GM19099 (cell line): ENCODE data around the gene ZSCAN5C.
"Not testable (repeated sequence)": the region's sequence is repeated elsewhere in the genome, so short reads cannot be mapped to it uniquely, and the experiment has no call there.

Source experiments
- POLR2A ChIP-seq: IDR thresholded peaks from 3 replicates; pipeline ENCODE4 v1.6.1; 2011; ENCODE audit warnings: low read depth; ENCODE audit not compliant: insufficient read length; ENCODE audit errors: extremely low read depth

ZSCAN5C gene

DNA sequence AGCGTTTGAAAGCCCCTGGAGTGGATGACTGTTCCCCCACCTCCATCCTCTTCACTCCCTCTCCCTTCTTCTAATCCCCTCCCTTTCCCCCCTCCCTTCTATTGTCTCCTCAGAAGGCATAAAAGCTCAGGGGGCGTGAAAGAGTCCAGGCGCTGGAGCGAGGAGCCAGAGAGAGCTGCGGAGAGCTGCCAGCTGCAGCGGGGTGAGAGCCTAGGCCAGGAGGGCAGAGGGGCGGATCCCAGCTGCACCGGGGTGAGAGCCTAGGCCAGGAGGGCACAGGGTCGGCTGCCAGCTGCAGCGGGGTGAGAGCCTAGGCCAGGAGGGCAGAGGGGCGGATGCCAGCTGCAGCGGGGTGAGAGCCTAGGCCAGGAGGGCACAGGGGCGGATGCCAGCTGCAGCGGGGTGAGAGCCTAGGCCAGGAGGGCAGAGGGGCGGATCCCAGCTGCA lies 26.2 kb upstream of the ZSCAN5C start, which contains the start of gene GALP:
GALP (plus strand) TSS at position 148 of the 447 bp plus-strand sequence. CDS start 1,101 bp downstream, outside the sequence.
- not testable (repeated sequence) for TF ChIP-seq POLR2A

DNA sequence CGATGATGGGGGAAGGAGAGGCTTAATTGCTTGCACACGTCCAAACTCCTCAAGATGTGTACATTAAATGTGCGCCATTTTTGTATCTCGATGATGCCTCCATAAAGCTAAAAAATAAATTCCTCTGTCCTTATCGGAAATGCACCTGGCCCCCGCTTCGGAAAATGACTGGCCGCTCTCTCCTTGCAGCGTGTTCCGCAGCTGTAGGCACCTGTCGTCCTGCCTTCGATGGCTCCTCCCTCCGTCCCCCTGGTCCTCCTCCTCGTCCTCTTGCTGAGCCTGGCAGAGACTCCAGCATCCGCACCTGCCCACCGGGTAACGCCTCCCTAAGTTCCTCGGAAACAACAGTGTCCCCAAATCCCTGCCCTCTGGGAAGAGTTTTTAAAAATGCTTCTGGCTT lies 25.2 kb upstream of the ZSCAN5C start:
- TF ChIP-seq POLR2A = no peak

DNA sequence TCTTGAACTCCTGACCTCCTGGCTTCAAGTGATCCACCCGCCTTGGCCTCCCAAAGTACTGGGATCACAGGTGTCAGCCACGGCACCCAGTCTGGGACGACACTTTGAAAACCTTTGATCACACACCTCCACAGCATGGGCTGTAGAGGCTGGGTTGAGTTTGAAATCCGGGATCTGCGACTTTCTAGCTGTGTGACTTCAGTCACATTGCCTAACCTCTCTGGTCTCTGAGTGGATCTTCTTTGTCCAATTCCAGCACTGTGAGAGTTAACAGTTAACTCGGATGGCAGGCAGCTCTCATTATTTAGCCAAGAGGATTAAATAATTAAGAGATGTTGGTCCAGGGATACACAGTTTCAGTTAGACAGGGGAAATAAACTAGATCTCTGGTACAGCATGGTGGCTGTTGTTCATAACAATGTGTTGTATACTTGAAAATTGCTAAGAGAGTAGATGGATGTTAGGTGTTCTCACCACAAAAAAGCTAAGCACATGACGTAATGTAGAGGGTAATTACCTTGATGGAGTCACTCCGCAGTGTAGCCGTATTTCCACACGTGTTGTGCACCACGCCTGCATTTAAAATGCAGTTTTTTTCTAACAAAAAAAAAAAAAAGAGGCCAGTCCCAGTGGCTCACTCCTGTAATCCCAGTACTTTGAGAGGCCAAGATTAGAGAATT lies 24.4 kb upstream of the ZSCAN5C start:
- TF ChIP-seq POLR2A = no peak

DNA sequence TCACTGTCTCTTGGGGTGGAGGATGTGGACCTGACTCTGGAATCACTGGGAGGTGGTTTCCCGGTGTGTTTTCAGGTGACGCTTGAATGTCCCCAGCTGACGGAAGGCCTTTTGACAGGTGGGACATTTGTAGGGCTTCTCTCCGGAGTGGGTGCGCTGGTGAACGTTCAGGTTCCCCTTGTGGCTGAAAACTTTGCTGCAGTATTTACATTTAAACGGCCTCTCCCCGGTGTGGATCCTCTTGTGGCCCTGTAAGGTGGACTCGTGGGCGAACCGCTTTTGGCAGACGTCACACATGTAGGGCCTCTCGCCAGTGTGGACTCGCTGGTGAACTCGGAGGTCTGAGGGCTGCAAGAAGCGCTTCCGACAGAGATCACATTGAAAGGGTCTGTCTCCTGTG lies 12.3 kb upstream of the ZSCAN5C start:
- no peak for TF ChIP-seq POLR2A

DNA sequence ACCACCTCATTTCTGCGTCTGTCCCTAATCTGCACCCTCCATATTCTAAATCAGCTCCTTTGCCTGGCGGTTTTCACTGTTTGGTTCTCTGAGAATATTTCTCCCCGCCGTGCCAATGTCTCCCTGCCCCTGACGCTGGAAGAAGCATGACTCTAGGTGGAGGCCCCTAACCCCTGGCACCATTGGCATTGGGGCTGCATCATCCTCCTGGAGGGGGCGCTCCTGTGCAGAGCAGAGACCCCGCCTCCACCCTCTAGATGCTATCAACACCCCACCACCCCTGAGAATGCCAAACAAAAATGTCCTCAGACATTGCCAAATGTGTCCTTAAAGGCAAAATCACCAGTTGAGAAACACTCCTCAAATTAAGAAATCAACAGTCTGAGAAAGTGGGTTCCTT lies 11.0 kb upstream of the ZSCAN5C start:
- TF ChIP-seq POLR2A = no peak

DNA sequence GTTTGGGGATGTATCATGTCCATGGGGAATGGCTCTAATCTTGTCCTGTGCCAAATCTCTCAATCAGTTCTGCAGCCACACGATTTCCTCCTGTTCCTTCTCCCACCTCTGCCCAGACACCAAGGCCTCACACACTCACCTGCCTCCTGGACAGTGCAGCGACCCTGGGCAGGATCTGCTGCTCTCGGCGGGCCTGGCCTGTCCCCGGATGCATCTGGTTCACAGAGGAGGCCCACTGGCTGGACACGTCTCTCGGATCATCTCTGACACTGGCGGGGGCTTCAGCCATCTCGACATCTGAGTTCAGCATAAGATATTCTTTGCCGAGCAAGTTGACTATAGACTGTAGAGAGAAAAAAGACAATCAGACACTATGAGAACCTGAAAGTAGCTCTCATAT lies 10.4 kb upstream of the ZSCAN5C start:
- TF ChIP-seq POLR2A = no peak

DNA sequence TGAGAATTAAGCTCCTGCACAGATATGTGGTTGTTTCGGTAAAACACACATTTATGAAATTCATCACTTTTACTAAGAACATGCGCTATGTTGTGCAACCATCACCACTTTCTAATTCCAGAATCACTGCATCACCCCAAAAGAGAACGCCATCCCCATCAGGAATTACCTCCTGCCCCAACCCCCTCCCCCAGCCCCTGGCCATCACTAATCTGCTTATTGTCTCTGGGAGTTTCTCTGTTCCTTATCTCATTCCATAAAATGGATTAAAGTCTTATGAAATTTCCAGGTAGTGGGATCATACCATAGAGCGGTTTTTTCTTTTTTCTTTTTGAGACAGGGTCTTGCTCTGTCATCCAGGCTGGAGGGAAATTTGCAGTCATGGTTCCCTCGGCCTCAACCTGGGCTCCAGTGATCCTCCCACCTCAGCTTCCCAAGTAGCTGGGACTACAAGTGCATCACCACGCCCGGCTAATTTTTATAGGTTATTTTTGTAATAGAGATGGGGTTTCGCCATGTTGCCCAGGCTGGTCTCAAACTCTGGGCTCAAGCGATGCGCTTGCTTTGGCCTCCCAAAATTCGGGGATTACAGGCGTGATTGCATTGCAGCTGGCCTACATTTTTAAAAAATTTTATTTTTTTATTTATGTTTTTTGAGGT lies 8.0 kb upstream of the ZSCAN5C start:
- no peak for TF ChIP-seq POLR2A

DNA sequence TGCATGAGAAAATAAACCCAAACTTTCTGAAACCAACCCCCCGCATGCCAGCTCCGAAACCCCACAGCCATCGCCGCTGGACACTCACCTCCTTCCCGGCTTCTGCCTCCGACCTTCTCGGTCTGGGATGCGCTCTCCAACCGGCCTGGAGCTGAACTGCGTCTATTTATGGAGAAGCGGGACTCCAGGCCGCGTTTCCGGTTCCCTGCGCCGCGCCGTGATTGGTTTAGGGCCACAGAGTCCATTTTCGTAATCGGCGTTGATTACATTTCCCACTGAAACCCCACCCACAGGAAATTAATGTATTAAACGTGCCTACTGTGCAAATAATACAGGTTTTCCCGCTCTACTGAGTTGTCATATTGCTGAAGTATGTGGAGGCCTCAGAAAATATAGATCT lies 4.4 kb upstream of the ZSCAN5C start, which contains the start of gene ZSCAN5B:
ZSCAN5B (minus strand) TSS at position 138 of the 400 bp plus-strand sequence. CDS start 4,731 bp downstream, outside the sequence.
- not testable (repeated sequence) for TF ChIP-seq POLR2A

DNA sequence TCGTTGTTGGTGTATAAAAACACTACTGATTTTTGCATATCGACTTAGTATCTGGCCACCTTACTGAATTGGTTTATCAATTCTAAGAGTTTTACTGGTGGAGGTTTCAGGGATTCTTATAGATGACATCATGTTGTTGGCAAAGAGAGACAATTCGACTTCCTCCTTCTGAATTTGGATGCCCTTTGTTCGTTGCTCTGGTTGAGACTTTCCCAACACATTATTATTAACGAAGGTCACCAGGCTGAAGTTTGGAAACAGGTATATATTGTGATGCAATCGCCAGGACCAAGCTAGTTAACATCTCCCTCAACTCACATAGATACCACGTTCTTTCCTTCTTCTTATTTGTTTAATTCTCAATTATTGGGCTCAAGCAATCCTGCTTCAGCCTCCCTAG lies 2.4 kb upstream of the ZSCAN5C start:
- TF ChIP-seq POLR2A = no peak

DNA sequence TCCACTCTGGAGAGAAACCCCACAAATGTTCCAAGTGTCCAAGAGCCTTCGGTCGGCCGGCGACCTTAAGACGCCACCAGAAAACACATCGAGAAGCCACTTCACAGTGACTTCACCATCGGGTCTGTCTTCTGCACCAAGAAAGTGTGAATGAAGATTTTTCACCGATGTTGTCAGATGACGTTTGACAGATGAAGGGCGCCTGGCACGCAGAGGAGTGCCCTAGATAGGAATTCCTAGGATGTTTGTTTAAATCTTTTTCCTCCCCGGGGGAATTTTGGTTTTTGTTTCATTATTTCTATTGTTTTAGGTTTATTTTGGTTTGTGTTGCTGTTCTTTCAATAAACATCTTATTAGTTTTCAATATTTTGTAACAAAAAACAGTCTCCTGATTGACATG lies 7.0 kb downstream of the ZSCAN5C start:
- no peak for TF ChIP-seq POLR2A

DNA sequence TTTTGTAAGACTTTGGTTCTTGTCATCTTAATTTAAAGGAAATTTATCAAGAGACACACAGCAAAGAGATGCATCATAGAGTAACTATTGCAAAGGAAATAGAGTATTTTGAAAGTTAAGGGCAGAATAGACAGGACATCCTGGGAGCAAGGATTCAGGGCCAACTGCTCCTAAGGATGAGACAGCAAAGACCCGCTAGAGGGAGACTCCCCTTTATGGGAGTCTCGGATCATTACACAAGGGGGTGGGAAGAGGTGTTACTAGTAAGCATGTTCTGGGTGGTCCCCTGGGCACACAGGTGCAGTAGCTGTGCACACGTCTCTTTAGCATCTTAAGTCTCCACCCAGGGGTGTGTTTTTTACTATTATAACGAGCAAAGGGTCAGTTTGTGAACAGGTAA lies 9.6 kb downstream of the ZSCAN5C start:
- TF ChIP-seq POLR2A = no peak

DNA sequence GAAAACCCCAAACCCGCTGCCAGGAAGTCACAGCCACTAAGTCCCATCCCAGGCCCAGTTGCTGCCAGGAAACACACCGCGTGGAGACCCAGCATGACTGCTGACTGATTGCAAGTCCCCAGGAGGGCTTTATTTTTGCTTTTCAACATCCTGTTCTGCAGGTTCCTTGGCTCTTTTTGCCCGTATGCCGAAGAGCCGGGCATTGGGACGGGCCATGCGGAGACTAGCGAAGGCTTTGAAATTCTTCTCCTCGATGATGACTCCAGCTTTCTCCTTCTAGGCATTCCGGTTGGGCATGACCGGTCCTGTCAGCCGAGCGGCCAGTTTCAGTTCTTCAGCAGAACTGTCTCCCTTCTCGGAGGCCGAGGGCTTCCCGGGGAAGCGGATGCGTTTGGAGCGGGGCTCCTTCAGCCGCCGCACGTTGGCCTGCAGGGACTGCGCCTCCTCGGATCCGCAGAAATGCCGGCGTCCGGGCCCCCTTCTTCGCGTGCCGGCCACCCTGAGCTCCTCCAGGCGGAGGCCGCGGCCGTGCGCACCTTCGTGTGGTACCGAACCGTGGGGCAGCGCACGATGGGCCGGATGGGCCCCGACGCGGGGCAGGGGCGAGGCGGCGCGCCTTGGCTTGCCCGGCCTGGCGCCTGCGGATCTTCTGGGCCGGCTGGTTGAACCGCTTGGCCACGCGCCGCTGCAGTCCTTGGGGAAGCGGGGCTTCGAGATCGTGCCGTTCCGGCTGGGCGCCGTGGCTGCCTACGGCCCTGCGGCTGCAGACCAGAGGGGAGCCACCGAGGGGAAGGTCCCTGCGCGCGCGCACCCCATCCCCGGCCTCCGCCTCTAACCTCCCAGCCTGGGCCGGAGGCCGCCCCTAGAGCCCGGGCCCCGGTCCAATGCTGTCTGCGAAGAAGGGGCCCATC lies 15.2 kb downstream of the ZSCAN5C start:
- no peak for TF ChIP-seq POLR2A

DNA sequence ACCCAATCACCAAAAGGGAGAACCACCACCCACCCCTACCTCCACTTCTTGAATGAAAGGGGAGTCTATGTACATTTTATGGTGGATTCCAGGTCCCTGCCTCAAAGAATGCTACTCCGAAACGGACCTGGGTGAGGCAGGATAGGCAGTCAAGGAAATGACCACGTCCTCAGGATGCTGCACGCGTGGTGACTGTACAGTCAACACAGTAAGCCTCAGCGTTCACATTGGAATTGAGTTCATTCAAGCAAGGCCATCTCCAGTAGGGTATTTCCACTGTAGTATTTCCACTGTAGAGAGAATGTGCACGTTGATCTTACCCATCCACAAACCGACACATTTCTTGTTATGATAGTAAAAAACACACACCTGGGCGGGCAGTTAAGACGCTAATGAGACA lies 16.9 kb downstream of the ZSCAN5C start:
- TF ChIP-seq POLR2A = no peak

DNA sequence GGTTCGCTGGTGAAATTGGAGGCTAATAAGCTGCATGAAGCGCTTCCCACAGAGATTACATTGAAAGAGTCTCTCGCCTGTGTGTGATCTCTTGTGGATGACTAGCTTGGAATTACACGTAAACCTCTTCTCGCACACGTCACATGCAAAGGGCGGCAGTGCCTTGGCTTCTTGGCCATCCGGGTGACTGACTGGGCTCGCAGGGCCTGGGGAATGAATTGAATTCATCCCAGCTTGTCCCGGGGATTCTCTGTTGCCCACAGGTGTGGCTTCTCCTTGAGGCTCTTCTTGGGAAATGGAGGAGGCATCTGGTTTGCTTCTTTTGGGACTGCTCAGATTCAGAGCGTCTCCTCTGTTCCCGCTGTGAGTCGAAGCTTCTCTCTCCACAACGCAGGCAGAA lies 19.8 kb downstream of the ZSCAN5C start:
- no peak for TF ChIP-seq POLR2A

DNA sequence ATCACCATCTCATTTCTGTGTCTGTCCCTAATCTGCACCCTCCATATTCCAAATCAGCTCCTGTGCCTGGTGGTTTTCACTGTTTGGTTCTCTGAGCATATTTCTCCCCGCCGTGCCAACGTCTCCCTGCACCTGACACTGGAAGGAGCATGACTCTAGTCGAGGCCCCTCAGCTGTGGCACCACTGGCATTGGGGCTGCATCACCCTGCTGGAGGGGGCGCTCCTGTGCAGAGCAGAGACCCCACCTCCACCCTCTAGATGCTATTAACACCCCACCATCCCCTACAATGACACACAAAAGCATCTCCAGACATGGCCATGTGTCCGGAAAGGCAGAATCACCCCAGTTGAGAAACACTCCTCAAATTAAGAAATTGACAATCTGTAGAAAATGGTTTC lies 20.8 kb downstream of the ZSCAN5C start:
- no peak for TF ChIP-seq POLR2A

DNA sequence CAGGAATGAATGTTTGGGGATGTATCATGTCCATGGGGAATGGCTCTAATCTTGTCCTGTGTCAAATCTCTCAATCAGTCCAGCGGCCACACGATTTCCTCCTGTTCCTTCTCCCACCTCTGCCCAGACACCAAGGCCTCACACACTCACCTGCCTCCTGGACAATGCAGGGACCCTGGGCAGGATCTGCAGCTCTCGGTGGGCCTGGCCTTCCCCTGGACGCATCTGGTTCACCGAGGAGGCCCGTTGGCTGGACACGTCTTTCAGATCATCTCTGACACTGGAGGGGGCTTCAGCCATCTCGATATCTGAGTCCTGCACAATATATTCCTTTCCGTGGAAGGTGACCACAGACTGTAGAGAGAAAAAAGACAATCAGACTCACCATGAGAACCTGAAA lies 21.4 kb downstream of the ZSCAN5C start:
- TF ChIP-seq POLR2A = no peak

DNA sequence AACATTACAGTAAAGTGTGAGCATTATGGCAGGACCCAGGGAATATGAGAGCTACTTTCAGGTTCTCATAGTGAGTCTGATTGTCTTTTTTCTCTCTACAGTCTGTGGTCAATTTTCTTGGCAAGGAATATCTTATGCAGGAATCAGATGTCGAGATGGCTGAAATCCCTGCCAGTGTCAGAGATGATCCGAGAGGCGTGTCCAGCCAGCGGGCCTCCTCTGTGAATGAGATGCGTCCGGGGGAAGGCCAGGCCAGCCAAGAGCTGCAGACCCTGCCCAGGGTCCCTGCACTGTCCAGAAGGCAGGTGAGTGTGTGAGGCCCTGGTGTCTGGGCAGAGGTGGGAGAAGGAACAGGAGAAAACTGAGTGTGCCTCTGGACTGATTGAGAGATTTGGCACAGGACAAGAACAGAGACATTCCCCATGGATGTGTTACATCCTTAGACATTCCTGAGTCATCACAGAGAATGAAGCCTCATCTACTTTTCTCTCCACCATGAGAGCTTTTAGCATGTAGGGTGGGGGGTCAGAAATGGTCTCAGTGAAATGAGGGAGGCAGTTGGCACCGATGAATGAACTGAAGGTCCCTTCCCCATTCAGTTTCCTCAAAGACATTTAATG lies 43.2 kb downstream of the ZSCAN5C start:
- no peak for TF ChIP-seq POLR2A
